NCI-H187 treated with DMSO at 0.1 percent for 48 hours (cell line): ENCODE data around the gene MUC21.
"Not testable (repeated sequence)": the region's sequence is repeated elsewhere in the genome, so short reads cannot be mapped to it uniquely, and the experiment has no call there.

Experiments
- DNase-seq: peaks from one replicate; lab custom pipeline; 2025; lab: John Stamatoyannopoulos, UW

Gene MUC21

DNA sequence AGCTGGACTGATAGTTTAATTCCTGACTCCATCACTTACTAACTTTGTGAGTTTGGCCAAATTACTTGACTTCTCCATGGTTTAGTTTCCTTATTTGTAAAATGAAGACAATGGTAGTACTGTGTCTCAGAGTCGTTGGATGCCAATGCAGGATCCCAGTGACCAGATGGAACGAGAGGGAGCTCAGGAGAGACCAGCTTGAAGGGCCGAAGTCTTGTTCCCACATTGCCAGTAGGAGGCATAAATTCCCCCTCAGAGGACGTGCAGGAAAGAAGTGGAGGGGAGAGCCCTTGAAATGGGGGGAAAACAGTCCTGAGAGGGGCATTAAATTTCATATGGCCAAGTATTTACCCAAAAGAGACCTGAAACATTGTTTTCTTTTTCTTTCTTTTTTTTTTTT is 24.6 kb downstream of the MUC21 start:
- no peak for DNase-seq

DNA sequence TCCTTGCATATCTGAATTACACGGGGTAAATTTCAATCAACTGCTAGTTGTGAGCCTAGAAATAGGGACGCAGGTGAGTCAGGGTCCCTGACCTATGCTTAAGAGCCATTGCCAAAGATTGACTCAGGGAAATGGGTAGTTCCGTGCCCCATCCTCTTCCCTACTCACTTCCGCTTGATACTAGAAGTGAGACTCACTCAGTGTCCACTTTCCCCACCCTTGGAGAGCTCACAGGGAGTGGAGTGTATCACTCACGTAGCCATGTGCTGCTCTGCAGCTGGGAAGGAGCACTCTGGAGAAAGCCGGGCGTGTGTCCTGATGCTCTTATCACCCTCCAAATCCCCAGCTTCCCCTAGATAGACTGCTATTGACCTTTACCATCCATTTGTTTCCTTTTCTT is 26.2 kb downstream of the MUC21 start:
- DNase-seq = no peak

DNA sequence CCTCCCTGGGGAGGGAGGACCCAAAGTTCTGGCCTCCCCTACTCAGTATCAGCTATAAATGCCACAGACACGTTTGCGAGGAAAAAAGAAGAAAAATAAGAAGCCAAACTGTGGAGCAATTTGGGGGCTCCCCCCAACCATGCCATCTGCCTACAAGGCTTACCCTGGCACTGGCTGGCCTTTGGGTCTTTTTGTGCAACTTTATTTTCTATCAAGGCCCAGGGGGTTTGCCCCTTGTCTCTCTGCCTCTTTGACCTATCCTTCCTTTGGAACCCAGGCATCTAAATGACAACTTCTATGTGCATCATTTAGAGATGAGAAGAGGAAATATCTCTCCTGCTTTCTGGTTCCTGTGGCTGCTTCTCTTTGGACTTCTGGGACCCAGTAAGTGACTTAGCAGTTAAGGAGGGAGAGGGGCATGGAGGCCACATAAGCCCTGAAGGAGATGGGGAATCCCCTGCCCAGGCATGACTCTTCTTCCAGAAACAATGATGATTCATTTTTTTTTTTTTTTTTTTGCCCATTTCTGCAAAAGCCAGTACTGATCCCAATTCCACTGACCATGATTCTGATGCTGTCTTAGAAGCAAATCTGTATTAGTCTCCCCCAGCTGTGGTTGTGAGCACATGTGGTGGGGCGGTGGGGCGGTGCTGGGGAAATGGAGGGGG is 27.0 kb downstream of the MUC21 start, which contains the start of gene MUC22:
TSS of gene MUC22 (plus strand) at position 82 of the 668 bp plus-strand sequence. CDS start at position 315, 233 bp downstream.
- no peak for DNase-seq

DNA sequence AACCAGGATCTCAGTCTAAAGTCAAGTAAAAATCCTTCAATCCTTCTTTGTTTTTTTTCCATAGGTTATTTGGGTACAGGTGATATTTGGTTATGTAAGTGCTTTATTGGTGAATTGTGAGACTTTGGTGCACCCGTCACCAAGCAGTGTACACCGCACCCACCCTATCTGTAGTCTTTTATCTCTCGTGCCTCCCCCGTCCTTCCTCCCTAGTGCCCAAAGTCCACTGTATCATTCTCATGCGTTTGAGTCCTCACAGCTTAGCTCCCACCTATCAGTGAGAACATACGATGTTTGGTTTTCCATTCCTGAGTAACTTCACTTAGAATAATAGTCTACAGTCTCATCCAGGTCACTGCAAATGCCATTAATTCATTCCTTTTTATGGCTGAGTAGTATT is 27.6 kb downstream of the MUC21 start:
- no peak for DNase-seq

DNA sequence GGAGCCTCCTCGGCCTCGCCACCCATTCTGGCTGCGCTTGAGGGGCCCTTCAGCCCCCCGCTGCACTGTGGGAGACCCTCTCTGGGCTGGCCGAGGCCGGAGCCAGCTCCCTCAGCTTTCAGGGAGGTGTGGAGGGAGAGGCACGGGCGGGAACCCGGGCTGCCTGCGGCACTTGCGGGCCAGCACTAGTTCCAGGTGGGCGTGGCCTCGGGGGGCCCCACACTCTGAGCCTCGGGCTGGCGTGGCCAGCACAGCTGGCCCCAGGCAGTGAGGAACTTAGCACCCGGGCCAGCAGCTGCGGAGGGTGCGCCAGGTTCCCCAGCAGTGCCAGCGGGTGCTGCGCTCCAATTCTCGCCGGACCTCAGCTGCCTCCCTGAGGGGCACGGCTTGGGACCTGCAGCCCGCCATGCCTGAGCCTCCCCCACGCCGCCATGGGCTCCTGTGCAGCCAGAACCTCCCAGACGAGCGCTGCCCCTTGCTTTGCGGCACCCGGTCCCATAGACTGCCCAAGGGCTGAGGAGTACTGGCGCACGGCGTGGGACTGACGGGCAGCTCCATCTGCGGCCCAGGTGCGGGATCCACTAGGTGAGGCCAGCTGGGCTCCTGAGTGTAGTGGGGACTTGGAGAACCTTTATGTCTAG is 33.3 kb downstream of the MUC21 start:
- DNase-seq = no peak

GRCh38 chr6:31017436-31017835 is 33.9 kb downstream of the MUC21 start:
- DNase-seq = not testable (repeated sequence)

GRCh38 chr6:31020057-31020456 is 36.5 kb downstream of the MUC21 start:
- no peak for DNase-seq

- DNase-seq = not testable (repeated sequence)
Measured at GRCh38 chr6:31020631-31021255, 37.2 kb downstream of the MUC21 start.

GRCh38 chr6:31021705-31022531 is 38.4 kb downstream of the MUC21 start:
- not testable (repeated sequence) for DNase-seq

- DNase-seq = no peak
Measured at GRCh38 chr6:31025595-31025994, 42.1 kb downstream of the MUC21 start.

GRCh38 chr6:31031095-31031494 is 47.6 kb downstream of the MUC21 start:
- no peak for DNase-seq

DNA sequence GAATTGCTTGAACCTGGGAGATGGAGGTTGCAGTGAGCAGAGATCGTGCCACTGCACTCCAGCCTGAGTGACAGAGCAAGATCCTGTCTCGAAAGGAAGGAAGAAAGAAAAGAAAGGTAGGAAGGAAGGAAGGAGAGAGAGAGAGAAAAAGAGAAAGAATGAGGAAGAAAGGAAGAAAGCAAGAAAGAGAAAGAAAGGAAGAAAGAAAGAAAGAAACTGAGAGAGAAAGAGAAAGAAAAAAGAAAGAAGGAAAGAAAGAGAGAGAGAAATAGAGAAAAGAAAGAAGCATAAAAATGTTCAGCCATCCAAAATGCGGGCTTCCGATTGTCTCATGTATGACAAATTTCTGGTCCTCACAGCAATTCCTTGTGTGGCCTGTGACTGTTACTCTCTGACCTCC is 49.6 kb downstream of the MUC21 start:
- DNase-seq = no peak

GRCh38 chr6:31035862-31036497 is 52.5 kb downstream of the MUC21 start:
- no peak for DNase-seq

- no peak for DNase-seq
Measured at GRCh38 chr6:31037169-31037568, 53.7 kb downstream of the MUC21 start.

GRCh38 chr6:31037682-31038081 is 54.2 kb downstream of the MUC21 start:
- DNase-seq = no peak

GRCh38 chr6:31038559-31038958 is 55.0 kb downstream of the MUC21 start:
- DNase-seq = no peak
